ENCODE data around the gene RFX2. TPM values are rescaled to one million over a fixed set of nuclear protein-coding genes. Genes with fewer than 3 reads are reported as not detected.

The RFX2 gene
- total RNA-seq, 1 experiment from 2014 or later: 3.7 TPM

DNA sequence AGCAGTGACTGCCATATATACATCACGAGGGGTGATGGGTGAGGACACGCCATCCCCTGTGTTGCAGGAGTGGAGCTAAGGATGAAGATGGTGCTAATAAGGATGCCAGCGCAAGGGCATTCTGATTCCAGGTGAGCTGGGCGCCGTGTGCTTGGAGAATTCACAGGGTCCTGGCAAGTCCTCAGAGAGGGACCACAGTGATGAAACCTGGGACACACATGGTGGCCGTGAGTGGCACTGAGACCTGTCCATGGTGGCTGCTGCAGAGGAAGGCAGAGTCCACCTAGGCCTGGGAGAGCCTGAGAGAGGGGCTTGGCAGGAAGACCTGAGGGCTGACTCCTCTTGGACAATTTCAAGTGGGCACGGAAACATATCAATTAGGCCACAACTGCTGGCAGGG is 65.2 kb downstream of the RFX2 start:
- no peak overlapping the region for H2BK5ac ChIP-seq (ENCODE audit: insufficient read length, low read length)
- no peak overlapping the region for H4K5ac ChIP-seq (ENCODE audit: insufficient read length, low read depth, low read length)
- H3K56ac ChIP-seq (ENCODE audit: insufficient read length, low read depth, low read length): no peak overlapping the region
- H2BK15ac ChIP-seq (ENCODE audit: low read depth, low read length): no peak overlapping the region
- TF ChIP-seq, protein P1, sequence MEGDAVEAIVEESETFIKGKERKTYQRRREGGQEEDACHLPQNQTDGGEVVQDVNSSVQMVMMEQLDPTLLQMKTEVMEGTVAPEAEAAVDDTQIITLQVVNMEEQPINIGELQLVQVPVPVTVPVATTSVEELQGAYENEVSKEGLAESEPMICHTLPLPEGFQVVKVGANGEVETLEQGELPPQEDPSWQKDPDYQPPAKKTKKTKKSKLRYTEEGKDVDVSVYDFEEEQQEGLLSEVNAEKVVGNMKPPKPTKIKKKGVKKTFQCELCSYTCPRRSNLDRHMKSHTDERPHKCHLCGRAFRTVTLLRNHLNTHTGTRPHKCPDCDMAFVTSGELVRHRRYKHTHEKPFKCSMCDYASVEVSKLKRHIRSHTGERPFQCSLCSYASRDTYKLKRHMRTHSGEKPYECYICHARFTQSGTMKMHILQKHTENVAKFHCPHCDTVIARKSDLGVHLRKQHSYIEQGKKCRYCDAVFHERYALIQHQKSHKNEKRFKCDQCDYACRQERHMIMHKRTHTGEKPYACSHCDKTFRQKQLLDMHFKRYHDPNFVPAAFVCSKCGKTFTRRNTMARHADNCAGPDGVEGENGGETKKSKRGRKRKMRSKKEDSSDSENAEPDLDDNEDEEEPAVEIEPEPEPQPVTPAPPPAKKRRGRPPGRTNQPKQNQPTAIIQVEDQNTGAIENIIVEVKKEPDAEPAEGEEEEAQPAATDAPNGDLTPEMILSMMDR (conservative IDR thresholded peaks at IDR 0.05): no peak
- H2AK5ac ChIP-seq (ENCODE audit: insufficient read length, low read length): no peak overlapping the region
- no peak overlapping the region for H3K27ac ChIP-seq (ENCODE audit: insufficient read length, low read depth, low read length)
- Mint-ChIP-seq H3K27ac (no peak overlapping the region), H3K4me1 (peaks cover 13 to 15% of the 10 kb centered on the region in 2 experiments), H3K36me3 (ENCODE audit: insufficient read depth in 1 of 3, low read depth in 3 of 3) (no peaks in the 10 kb centered on the region), H3K27me3 (ENCODE audit: low read depth) (peaks cover 12% of the 10 kb centered on the region), H3K9me3 (no peaks in the 10 kb centered on the region), H3K4me3 (no peak overlapping the region; a peak in 1 of 5 replicates)
- H2BK120ac ChIP-seq (ENCODE audit: low read depth, low read length, poor library complexity, severe bottlenecking): no peak overlapping the region
- H3K27me3 ChIP-seq (ENCODE audit: insufficient read depth, low read length): no peaks in the 10 kb centered on the region
- no peak overlapping the region for H3T11ph ChIP-seq (ENCODE audit: low read length)
- H3K4me2 ChIP-seq (ENCODE audit: insufficient read depth, insufficient read length, low read length): no peak overlapping the region
- no peak overlapping the region for H4K91ac ChIP-seq (ENCODE audit: insufficient read length, low read depth, low read length)
- H3K23me2 ChIP-seq (ENCODE audit: insufficient read length, low read depth, low read length, poor library complexity, severe bottlenecking): no peaks in the 10 kb centered on the region
- WGBS (ENCODE audit: extremely low coverage, insufficient read length, low lambda C conversion rate): no CpG with 5 or more reads among the region's 7 CpGs
- no peak overlapping the region for H3K14ac ChIP-seq (ENCODE audit: insufficient read depth, low read length)
- H3K4me1 ChIP-seq (ENCODE audit: insufficient read depth, low read length): no peaks in the 10 kb centered on the region; the same call in 1 of the 2 replicates
- no peak overlapping the region for H3K9ac ChIP-seq (ENCODE audit: extremely low read depth, insufficient read length, low read length)
- H4K8ac ChIP-seq (replicated peaks; ENCODE audit: insufficient read length, low read depth, low read length): no peak overlapping the region
- H3K4ac ChIP-seq (ENCODE audit: low read depth, low read length): no peak overlapping the region
- no peak overlapping the region for H2AFZ ChIP-seq (ENCODE audit: low read length)
- peaks cover 2% of the 10 kb centered on the region for H4K20me1 ChIP-seq (ENCODE audit: control insufficient read depth, insufficient read depth, insufficient read length)
- H3K9me3 ChIP-seq (ENCODE audit: control insufficient read depth, low read depth, low read length): no peaks in the 10 kb centered on the region
- H3K79me2 ChIP-seq (ENCODE audit: insufficient read depth, low read length): no peaks in the 10 kb centered on the region
- no peak overlapping the region for H3K23ac ChIP-seq (ENCODE audit: insufficient read length, low read depth, low read length)
- no peak overlapping the region for H2BK20ac ChIP-seq (ENCODE audit: low read depth, low read length, poor library complexity, severe bottlenecking)
- no peak for DNase-seq
- no peaks in the 10 kb centered on the region for H3K79me1 ChIP-seq (ENCODE audit: insufficient read depth, low read depth, low read length, poor library complexity, severe bottlenecking)
- no peak overlapping the region for H2BK12ac ChIP-seq (ENCODE audit: insufficient read length, low read depth, low read length)
- H3K18ac ChIP-seq (ENCODE audit: insufficient read length, low read depth, low read length): no peak overlapping the region
